ENCODE data around the gene INHBE.

INHBE gene

GRCh38 chr12:57430931-57431566 is 24.1 kb upstream of the INHBE start, which contains the start of gene R3HDM2 (continued):
- TF ChIP-seq PRDM10 (tag by site-specific recombination; IDR thresholded peaks at IDR 0.05) (peak; percentile 68), HIC1 (tag by site-specific recombination; IDR thresholded peaks at IDR 0.05) (peak; percentile 64), ZNF768 (tag by site-specific recombination; IDR thresholded peaks at IDR 0.05) (no peak), KLF7 (tag by site-specific recombination; IDR thresholded peaks at IDR 0.05; ENCODE audit: borderline replicate concordance) (no peak), OVOL3 (tag by site-specific recombination; IDR thresholded peaks at IDR 0.05) (no peak), ZNF23 (tag by site-specific recombination; IDR thresholded peaks at IDR 0.05; ENCODE audit: borderline replicate concordance) (no peak), ZNF302 (tag by site-specific recombination; IDR thresholded peaks at IDR 0.05; ENCODE audit: low read depth) (no peak), GLIS2 (tag by site-specific recombination; IDR thresholded peaks at IDR 0.05) (peak; percentile 83), SP3 (tag by site-specific recombination; IDR thresholded peaks at IDR 0.05) (peak; percentile 66), SCRT1 (tag by site-specific recombination; IDR thresholded peaks at IDR 0.05; ENCODE audit: borderline replicate concordance) (no peak), TSHZ1 (tag by site-specific recombination; IDR thresholded peaks at IDR 0.05; ENCODE audit: borderline replicate concordance) (no peak), HOXC10 (CRISPR knock-in tag; IDR thresholded peaks at IDR 0.05) (no peak), PRDM1 (tag by site-specific recombination; IDR thresholded peaks at IDR 0.05) (0 out of 2 replicates have a peak, but pooled peaks have one; percentile 8), ZSCAN23 (tag by site-specific recombination; IDR thresholded peaks at IDR 0.05) (no peak), GLI2 (tag by site-specific recombination; IDR thresholded peaks at IDR 0.05; ENCODE audit: borderline replicate concordance, low read depth) (no peak), ZNF473 (tag by site-specific recombination; IDR thresholded peaks at IDR 0.05) (no peak), ZFP3 (tag by site-specific recombination; IDR thresholded peaks at IDR 0.05; ENCODE audit: low read depth) (no peak), ZBTB21 (tag by site-specific recombination; IDR thresholded peaks at IDR 0.05) (peak; percentile 98), RBAK (tag by site-specific recombination; IDR thresholded peaks at IDR 0.05) (no peak), ZBTB7A (tag by site-specific recombination; IDR thresholded peaks at IDR 0.05; ENCODE audit: low read depth) (no peak), ZNF324 (tag by site-specific recombination; IDR thresholded peaks at IDR 0.05) (peak; percentile 24; the same call in 1 of the 2 replicates), ZNF157 (tag by site-specific recombination; IDR thresholded peaks at IDR 0.05) (no peak), ZFHX2 (tag by site-specific recombination; conservative IDR thresholded peaks at IDR 0.05) (no peak), ZSCAN30 (tag by site-specific recombination; IDR thresholded peaks at IDR 0.05) (no peak), ZNF433 (tag by site-specific recombination; IDR thresholded peaks at IDR 0.05; ENCODE audit: low read depth) (no peak)
- TF ChIP-seq, protein P1, sequence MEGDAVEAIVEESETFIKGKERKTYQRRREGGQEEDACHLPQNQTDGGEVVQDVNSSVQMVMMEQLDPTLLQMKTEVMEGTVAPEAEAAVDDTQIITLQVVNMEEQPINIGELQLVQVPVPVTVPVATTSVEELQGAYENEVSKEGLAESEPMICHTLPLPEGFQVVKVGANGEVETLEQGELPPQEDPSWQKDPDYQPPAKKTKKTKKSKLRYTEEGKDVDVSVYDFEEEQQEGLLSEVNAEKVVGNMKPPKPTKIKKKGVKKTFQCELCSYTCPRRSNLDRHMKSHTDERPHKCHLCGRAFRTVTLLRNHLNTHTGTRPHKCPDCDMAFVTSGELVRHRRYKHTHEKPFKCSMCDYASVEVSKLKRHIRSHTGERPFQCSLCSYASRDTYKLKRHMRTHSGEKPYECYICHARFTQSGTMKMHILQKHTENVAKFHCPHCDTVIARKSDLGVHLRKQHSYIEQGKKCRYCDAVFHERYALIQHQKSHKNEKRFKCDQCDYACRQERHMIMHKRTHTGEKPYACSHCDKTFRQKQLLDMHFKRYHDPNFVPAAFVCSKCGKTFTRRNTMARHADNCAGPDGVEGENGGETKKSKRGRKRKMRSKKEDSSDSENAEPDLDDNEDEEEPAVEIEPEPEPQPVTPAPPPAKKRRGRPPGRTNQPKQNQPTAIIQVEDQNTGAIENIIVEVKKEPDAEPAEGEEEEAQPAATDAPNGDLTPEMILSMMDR (tag by site-specific recombination; IDR thresholded peaks at IDR 0.05), result no peak
- TF ChIP-seq, protein P2, sequence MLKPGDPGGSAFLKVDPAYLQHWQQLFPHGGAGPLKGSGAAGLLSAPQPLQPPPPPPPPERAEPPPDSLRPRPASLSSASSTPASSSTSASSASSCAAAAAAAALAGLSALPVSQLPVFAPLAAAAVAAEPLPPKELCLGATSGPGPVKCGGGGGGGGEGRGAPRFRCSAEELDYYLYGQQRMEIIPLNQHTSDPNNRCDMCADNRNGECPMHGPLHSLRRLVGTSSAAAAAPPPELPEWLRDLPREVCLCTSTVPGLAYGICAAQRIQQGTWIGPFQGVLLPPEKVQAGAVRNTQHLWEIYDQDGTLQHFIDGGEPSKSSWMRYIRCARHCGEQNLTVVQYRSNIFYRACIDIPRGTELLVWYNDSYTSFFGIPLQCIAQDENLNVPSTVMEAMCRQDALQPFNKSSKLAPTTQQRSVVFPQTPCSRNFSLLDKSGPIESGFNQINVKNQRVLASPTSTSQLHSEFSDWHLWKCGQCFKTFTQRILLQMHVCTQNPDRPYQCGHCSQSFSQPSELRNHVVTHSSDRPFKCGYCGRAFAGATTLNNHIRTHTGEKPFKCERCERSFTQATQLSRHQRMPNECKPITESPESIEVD (tag by site-specific recombination; IDR thresholded peaks at IDR 0.05), result no peak

All from HEK293 (cell line).